Mononuclear cell (primary cell): Measurements from ENCODE around the gene IFT122. TPM values are rescaled to one million over a fixed set of nuclear protein-coding genes. Genes with fewer than 3 reads are reported as not detected.

ENCODE experiments used
- H3K27me3 ChIP-seq: 2 replicates; pipeline ENCODE4 v1.6.0; 2011; ENCODE audit warnings: low read length, control low read depth; ENCODE audit not compliant: insufficient read depth
- H3K4me1 ChIP-seq: 2 replicates; pipeline ENCODE4 v1.5.1; 2011; ENCODE audit warnings: mild to moderate bottlenecking, low read length, control low read depth; ENCODE audit not compliant: insufficient read depth
- H3K4me3 ChIP-seq: 2 replicates; pipeline ENCODE4 v1.5.1; 2011; ENCODE audit warnings: mild to moderate bottlenecking, low read length, moderate library complexity
- H3K9me3 ChIP-seq: 2 replicates; pipeline ENCODE4 v1.5.1; 2011; ENCODE audit warnings: low read depth, mild to moderate bottlenecking, control low read depth, low read length
- total RNA-seq: library from RNA; depleted of rRNA; stranded (reverse); fragments of >200 nt; gene quantifications from one replicate; pipeline ENCODE4 v1.2.3, GENCODE V29; 2012

IFT122 gene
- total RNA-seq, 1 donor = 8.3 TPM

GRCh38 chr3:129529436-129530210, 89.6 kb downstream of the IFT122 start:
- no peaks in the 10 kb centered on the region for H3K9me3 ChIP-seq
- H3K4me1 ChIP-seq = peaks cover 27% of the 10 kb centered on the region
- H3K4me3 ChIP-seq = no peak overlapping the region
- H3K27me3 ChIP-seq = no peaks in the 10 kb centered on the region

GRCh38 chr3:129530251-129530791, 90.3 kb downstream of the IFT122 start:
- peaks cover 21% of the 10 kb centered on the region for H3K4me1 ChIP-seq
- H3K9me3 ChIP-seq = no peaks in the 10 kb centered on the region
- no peak overlapping the region for H3K4me3 ChIP-seq
- no peaks in the 10 kb centered on the region for H3K27me3 ChIP-seq

GRCh38 chr3:129530821-129531220, 90.8 kb downstream of the IFT122 start:
- no peaks in the 10 kb centered on the region for H3K27me3 ChIP-seq
- peaks cover 16% of the 10 kb centered on the region for H3K4me1 ChIP-seq
- H3K9me3 ChIP-seq = no peaks in the 10 kb centered on the region
- no peak overlapping the region for H3K4me3 ChIP-seq

GRCh38 chr3:129531699-129532098, 91.7 kb downstream of the IFT122 start:
- H3K9me3 ChIP-seq = no peaks in the 10 kb centered on the region
- H3K4me3 ChIP-seq = no peak overlapping the region
- no peaks in the 10 kb centered on the region for H3K27me3 ChIP-seq
- peaks cover 7% of the 10 kb centered on the region for H3K4me1 ChIP-seq

GRCh38 chr3:129532261-129532660, 92.2 kb downstream of the IFT122 start:
- H3K4me1 ChIP-seq = peaks cover 2% of the 10 kb centered on the region
- no peaks in the 10 kb centered on the region for H3K9me3 ChIP-seq
- H3K27me3 ChIP-seq = no peaks in the 10 kb centered on the region
- H3K4me3 ChIP-seq = no peak overlapping the region

GRCh38 chr3:129533406-129533805, 93.4 kb downstream of the IFT122 start:
- Histone ChIP-seq H3K4me1 (no peaks in the 10 kb centered on the region), H3K27me3 (no peaks in the 10 kb centered on the region)

GRCh38 chr3:129534428-129535027, 94.5 kb downstream of the IFT122 start:
- Histone ChIP-seq H3K4me3 (no peak overlapping the region), H3K9me3 (no peaks in the 10 kb centered on the region), H3K27me3 (no peaks in the 10 kb centered on the region), H3K4me1 (no peaks in the 10 kb centered on the region)

More at GRCh38 chr3:129533406-129533805, 93.4 kb downstream of the IFT122 start:
- H3K9me3 ChIP-seq = no peaks in the 10 kb centered on the region
- no peak overlapping the region for H3K4me3 ChIP-seq

- H3K9me3 ChIP-seq = no peaks in the 10 kb centered on the region
Measured at GRCh38 chr3:129535075-129535474, 95.1 kb downstream of the IFT122 start.

GRCh38 chr3:129536374-129536667, 96.3 kb downstream of the IFT122 start:
- Histone ChIP-seq H3K9me3 (no peaks in the 10 kb centered on the region), H3K27me3 (no peaks in the 10 kb centered on the region), H3K4me3 (no peak overlapping the region), H3K4me1 (no peaks in the 10 kb centered on the region)

More at GRCh38 chr3:129535075-129535474, 95.1 kb downstream of the IFT122 start:
- no peaks in the 10 kb centered on the region for H3K27me3 ChIP-seq
- H3K4me3 ChIP-seq = no peak overlapping the region
- no peaks in the 10 kb centered on the region for H3K4me1 ChIP-seq

GRCh38 chr3:129536804-129537203, 96.8 kb downstream of the IFT122 start:
- Histone ChIP-seq H3K27me3 (no peaks in the 10 kb centered on the region), H3K4me3 (no peak overlapping the region), H3K4me1 (no peaks in the 10 kb centered on the region), H3K9me3 (no peaks in the 10 kb centered on the region)

- H3K4me3 ChIP-seq = no peak overlapping the region
- no peaks in the 10 kb centered on the region for H3K4me1 ChIP-seq
- H3K9me3 ChIP-seq = no peaks in the 10 kb centered on the region
- H3K27me3 ChIP-seq = no peaks in the 10 kb centered on the region
Measured at GRCh38 chr3:129539206-129539605, 99.2 kb downstream of the IFT122 start.

- no peaks in the 10 kb centered on the region for H3K27me3 ChIP-seq
- H3K4me3 ChIP-seq = no peak overlapping the region
- no peaks in the 10 kb centered on the region for H3K9me3 ChIP-seq
- H3K4me1 ChIP-seq = no peaks in the 10 kb centered on the region
Measured at GRCh38 chr3:129540776-129541516, 100.9 kb downstream of the IFT122 start.

GRCh38 chr3:129542747-129543146, 102.7 kb downstream of the IFT122 start:
- Histone ChIP-seq H3K9me3 (no peaks in the 10 kb centered on the region), H3K4me3 (no peak overlapping the region), H3K4me1 (no peaks in the 10 kb centered on the region), H3K27me3 (no peaks in the 10 kb centered on the region)

GRCh38 chr3:129543156-129543790, 103.2 kb downstream of the IFT122 start, which contains the start of gene H1-8:
TSS of gene H1-8 (plus strand) at chr3:129543175. CDS start at chr3:129543219, 44 bp downstream.
- Histone ChIP-seq H3K27me3 (no peaks in the 10 kb centered on the region), H3K4me3 (no peak within 1 kb of the TSS), H3K9me3 (no peaks in the 10 kb centered on the region), H3K4me1 (no peaks in the 10 kb centered on the region)

- H3K27me3 ChIP-seq = no peaks in the 10 kb centered on the region
- no peaks in the 10 kb centered on the region for H3K9me3 ChIP-seq
- no peaks in the 10 kb centered on the region for H3K4me1 ChIP-seq
- no peak overlapping the region for H3K4me3 ChIP-seq
Measured at GRCh38 chr3:129543999-129544398, 104.0 kb downstream of the IFT122 start.
